HepG2 (cell line): ENCODE results near the gene TREH. TPM values are rescaled to one million over a fixed set of nuclear protein-coding genes. Genes with fewer than 3 reads are reported as not detected.

ENCODE experiments used
- ATAC-seq: fragments of 200-7000 bp; cut with Tn5 transposase; 3 replicates; pipeline ENCODE4 v1.9.1; 2020; ENCODE audit warnings: mild to moderate bottlenecking, moderate library complexity
- BruUV-seq: library from RNA; stranded (reverse); fragments of 400-500 nt; replicated peaks from 2 replicates; lab custom pipeline; 2021; lab: Mats Ljungman, UMichigan
- CTCF ChIA-PET: fragments of 300-600 bp; formaldehyde crosslinking; extraction: SDS; loops from one replicate; lab custom pipeline; 2021; ENCODE audit warnings: low total read pairs, inconsistent platforms, low intra/inter-chr PET ratio; lab: Yijun Ruan, JAX
- POLR2A ChIA-PET: fragments of 350-600 bp; sonication (Branson Sonifier 250); formaldehyde crosslinking; loops from one replicate; lab custom pipeline; 2020; ENCODE audit warnings: antibody characterized with exemption, inconsistent platforms; lab: Yijun Ruan, JAX
- DNase-seq: peaks from one replicate; pipeline ENCODE4 v3.0.0-alpha.2; 2015; ENCODE audit warnings: low spot score
- FAIRE-seq: peaks from 3 replicates; lab custom pipeline; 2011; peaks lifted over from hg19 to GRCh38; lab: Jason Lieb, UNC
- H2AFZ ChIP-seq: one replicate; pipeline ENCODE4 v1.6.1; 2011; ENCODE audit warnings: low read length, inconsistent platforms
- H3K27ac ChIP-seq: fragments of 300-600 bp; 3 replicates; pipeline ENCODE4 v1.8.0; 2011; ENCODE audit warnings: mixed run types, mild to moderate bottlenecking, mixed read lengths, low read length, inconsistent platforms; ENCODE audit not compliant: insufficient read depth; ENCODE audit errors: extremely low read length
- H3K27me3 ChIP-seq, 2 experiments: fragments of 200-600 bp in 1 of 2; 2 replicates in 1 of 2; 3 replicates in 1 of 2; pipeline versions ENCODE4 v1.6.0 to v1.8.0; 2011; ENCODE audit warnings: low read length in 2 of 2, mild to moderate bottlenecking in 2 of 2, moderate library complexity in 2 of 2, inconsistent platforms in 1 of 2; ENCODE audit not compliant: insufficient read depth in 2 of 2, control insufficient read depth in 1 of 2
- H3K36me3 ChIP-seq, 2 experiments: fragments of 200-600 bp in 1 of 2; replicated peaks in 1 of 2; 2 replicates in 1 of 2; 3 replicates in 1 of 2; pipeline versions ENCODE4 v1.5.1 to v1.8.0; 2011; ENCODE audit warnings: low read length in 2 of 2, inconsistent platforms in 1 of 2; ENCODE audit not compliant: insufficient read depth in 2 of 2, control insufficient read depth in 1 of 2
- H3K4me1 ChIP-seq: 2 replicates; pipeline ENCODE4 v1.5.1; 2012; ENCODE audit warnings: low read length, inconsistent platforms; ENCODE audit not compliant: insufficient read depth
- H3K4me2 ChIP-seq: 2 replicates; pipeline ENCODE4 v1.6.0; 2011; ENCODE audit warnings: low read depth, low read length, inconsistent platforms
- H3K4me3 ChIP-seq, 3 experiments: fragments of 200-600 bp in 1 of 3; sonication (generic), shearing (Covaris generic) in 1 of 3; replicated peaks in 1 of 3; 2 replicates each; pipeline ENCODE4 v1.5.1; 2011 to 2016; ENCODE audit warnings: low read length in 3 of 3, inconsistent platforms in 2 of 3, low read depth in 2 of 3, mild to moderate bottlenecking in 2 of 3, control low read depth in 1 of 3, mixed read lengths in 1 of 3; ENCODE audit not compliant: insufficient read depth in 1 of 3
- H3K79me2 ChIP-seq: one replicate; pipeline ENCODE4 v1.6.1; 2011; ENCODE audit warnings: low read length, inconsistent platforms; ENCODE audit not compliant: insufficient read depth
- H3K9ac ChIP-seq: 2 replicates; pipeline ENCODE4 v1.6.0; 2011; ENCODE audit warnings: mild to moderate bottlenecking, low read depth, low read length, inconsistent platforms; ENCODE audit not compliant: insufficient read depth
- H3K9me3 ChIP-seq: 2 replicates; pipeline ENCODE4 v1.5.1; 2012; ENCODE audit warnings: mild to moderate bottlenecking, low read length
- H4K20me1 ChIP-seq: 2 replicates; pipeline ENCODE4 v1.6.0; 2011; ENCODE audit warnings: inconsistent platforms, mild to moderate bottlenecking, low read length, moderate library complexity; ENCODE audit not compliant: insufficient read depth
- MYNN ChIP-seq: sonication (generic); formaldehyde crosslinking; IDR thresholded peaks from 2 replicates; pipeline ENCODE4 v1.4.0; 2020; ENCODE audit warnings: mild to moderate bottlenecking, low read depth, missing genetic modification reagents
- SMC3 ChIP-seq: IDR thresholded peaks from 2 replicates; pipeline ENCODE4 v1.6.1; 2011; ENCODE audit warnings: low read length, improper control_type of control experiment
- ZFP36 ChIP-seq: fragments of 150-350 bp; IDR thresholded peaks from 2 replicates; pipeline ENCODE4 v1.6.1; 2018; ENCODE audit warnings: borderline replicate concordance, low read length, low read depth; ENCODE audit not compliant: partially characterized antibody
- ZNF556 ChIP-seq: sonication (generic); formaldehyde crosslinking; IDR thresholded peaks from 2 replicates; pipeline ENCODE4 v1.4.0; 2020; ENCODE audit warnings: mild to moderate bottlenecking, missing genetic modification reagents, borderline replicate concordance
- ZNF691 ChIP-seq: sonication (generic); formaldehyde crosslinking; IDR thresholded peaks from 2 replicates; pipeline ENCODE4 v1.4.0; 2020; ENCODE audit warnings: missing genetic modification reagents, low read depth, mild to moderate bottlenecking, borderline replicate concordance
- WGBS: methylation state at CpG from one replicate; pipeline ENCODE4 v1.1.6; 2017; ENCODE audit warnings: low lambda C conversion rate; 5-methylcytosine and 5-hydroxymethylcytosine counted together
- in situ Hi-C: cut with HindIII; loops from 2 replicates; pipeline ENCODE4 v1.10.0; 2017; ENCODE audit warnings: low pct_unique_long_range_greater_than_20kb; ENCODE audit not compliant: extremely low pct_ligation_motif_present
- intact Hi-C: fragments of 100-400 bp; cut with micrococcal nuclease; formaldehyde crosslinking; loops from one replicate; pipeline ENCODE4 v1.10.0; 2022; ENCODE audit not compliant: unreplicated experiment
- polyA plus RNA-seq, 8 experiments: library from polyadenylated mRNA; depleted of rRNA in 3 of 8; stranded (reverse) in 7 of 8; unstranded in 1 of 8; fragments of >200 nt; fragmentation: Illumina TruSeq in 4 of 8; extraction: Trizol in 4 of 8; gene quantifications; 2 replicates each; pipeline versions ENCODE4 v1.2.1 to v1.2.3, GENCODE V29; 2011 to 2016; ENCODE audit warnings: low read depth in 4 of 8, missing spikeins in 1 of 8, mixed read lengths in 1 of 8; ENCODE audit not compliant: insufficient read depth in 1 of 8
- total RNA-seq, 5 experiments: library from RNA; depleted of rRNA; stranded (reverse); fragments of >200 nt; fragmentation: Illumina TruSeq; extraction: Trizol; gene quantifications; 2 replicates each; pipeline ENCODE4 v1.2.3, GENCODE V29; 2016; ENCODE audit warnings: low read depth in 1 of 5
- TF ChIP-seq, protein P1 (sequence below): sonication (generic); formaldehyde crosslinking; IDR thresholded peaks from 2 replicates; pipeline ENCODE4 v1.4.0; 2020; ENCODE audit warnings: mild to moderate bottlenecking, missing genetic modification reagents, borderline replicate concordance

The TREH gene
- total and polyA plus RNA-seq, 2 of the 13 experiments (the other 11 are each of a cell fraction or from before 2014, with no cell fraction given): 0.53 to 0.86 TPM

- TF ChIP-seq, protein P1, sequence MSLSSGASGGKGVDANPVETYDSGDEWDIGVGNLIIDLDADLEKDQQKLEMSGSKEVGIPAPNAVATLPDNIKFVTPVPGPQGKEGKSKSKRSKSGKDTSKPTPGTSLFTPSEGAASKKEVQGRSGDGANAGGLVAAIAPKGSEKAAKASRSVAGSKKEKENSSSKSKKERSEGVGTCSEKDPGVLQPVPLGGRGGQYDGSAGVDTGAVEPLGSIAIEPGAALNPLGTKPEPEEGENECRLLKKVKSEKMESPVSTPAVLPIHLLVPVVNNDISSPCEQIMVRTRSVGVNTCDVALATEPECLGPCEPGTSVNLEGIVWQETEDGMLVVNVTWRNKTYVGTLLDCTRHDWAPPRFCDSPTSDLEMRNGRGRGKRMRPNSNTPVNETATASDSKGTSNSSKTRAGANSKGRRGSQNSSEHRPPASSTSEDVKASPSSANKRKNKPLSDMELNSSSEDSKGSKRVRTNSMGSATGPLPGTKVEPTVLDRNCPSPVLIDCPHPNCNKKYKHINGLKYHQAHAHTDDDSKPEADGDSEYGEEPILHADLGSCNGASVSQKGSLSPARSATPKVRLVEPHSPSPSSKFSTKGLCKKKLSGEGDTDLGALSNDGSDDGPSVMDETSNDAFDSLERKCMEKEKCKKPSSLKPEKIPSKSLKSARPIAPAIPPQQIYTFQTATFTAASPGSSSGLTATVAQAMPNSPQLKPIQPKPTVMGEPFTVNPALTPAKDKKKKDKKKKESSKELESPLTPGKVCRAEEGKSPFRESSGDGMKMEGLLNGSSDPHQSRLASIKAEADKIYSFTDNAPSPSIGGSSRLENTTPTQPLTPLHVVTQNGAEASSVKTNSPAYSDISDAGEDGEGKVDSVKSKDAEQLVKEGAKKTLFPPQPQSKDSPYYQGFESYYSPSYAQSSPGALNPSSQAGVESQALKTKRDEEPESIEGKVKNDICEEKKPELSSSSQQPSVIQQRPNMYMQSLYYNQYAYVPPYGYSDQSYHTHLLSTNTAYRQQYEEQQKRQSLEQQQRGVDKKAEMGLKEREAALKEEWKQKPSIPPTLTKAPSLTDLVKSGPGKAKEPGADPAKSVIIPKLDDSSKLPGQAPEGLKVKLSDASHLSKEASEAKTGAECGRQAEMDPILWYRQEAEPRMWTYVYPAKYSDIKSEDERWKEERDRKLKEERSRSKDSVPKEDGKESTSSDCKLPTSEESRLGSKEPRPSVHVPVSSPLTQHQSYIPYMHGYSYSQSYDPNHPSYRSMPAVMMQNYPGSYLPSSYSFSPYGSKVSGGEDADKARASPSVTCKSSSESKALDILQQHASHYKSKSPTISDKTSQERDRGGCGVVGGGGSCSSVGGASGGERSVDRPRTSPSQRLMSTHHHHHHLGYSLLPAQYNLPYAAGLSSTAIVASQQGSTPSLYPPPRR (CRISPR knock-in tag): no peak
Measured at GRCh38 chr11:118639899-118640298, 39.6 kb downstream of the TREH start (continued).

DNA sequence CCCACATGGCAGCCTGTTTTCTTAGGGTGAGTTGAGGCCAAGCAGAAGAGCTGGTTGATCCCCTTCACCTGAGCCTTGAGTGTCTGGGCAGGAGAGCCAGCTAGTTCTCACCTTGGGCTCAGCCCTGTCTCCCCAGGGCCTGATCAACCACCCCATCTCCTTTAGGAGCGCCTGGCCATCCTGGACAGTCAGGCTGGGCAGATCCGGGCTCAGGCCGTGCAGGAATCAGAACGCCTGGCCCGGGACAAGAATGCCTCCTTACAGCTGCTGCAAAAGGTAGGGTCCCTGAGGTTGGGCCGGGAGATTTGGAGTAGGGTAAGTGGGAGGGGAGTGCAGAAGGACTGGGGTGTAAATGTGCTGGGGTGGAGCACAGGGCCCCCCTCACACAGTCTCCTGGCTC, 40.7 kb downstream of the TREH start:
- Histone ChIP-seq H3K4me3 (no peak overlapping the region), H4K20me1 (no peaks in the 10 kb centered on the region)
- in situ Hi-C loops: no loop called here
- no peak for ATAC-seq
- TF ChIP-seq MYNN (CRISPR knock-in tag): no peak
- no peak for TF ChIP-seq SMC3
- no peak for TF ChIP-seq ZFP36
- TF ChIP-seq ZNF556 (CRISPR knock-in tag): no peak
- TF ChIP-seq ZNF691 (CRISPR knock-in tag): no peak
- TF ChIP-seq, all 625 proteins: peak for 0
- Histone ChIP-seq H3K9ac (no peak overlapping the region), H3K36me3 (peaks cover 7 to 10% of the 10 kb centered on the region in 2 experiments; a peak in 3 of 5 replicates), H3K79me2 (no peaks in the 10 kb centered on the region), H3K4me1 (peaks cover 9% of the 10 kb centered on the region), H3K4me2 (no peak overlapping the region), H3K9me3 (no peaks in the 10 kb centered on the region), H2AFZ (no peak overlapping the region), H3K27ac (no peak overlapping the region), H3K27me3 (no peaks in the 10 kb centered on the region)
- DNase-seq: no peak
- intact Hi-C loops: no loop called here
- WGBS: 93% methylated on average over 5 of the region's 6 CpGs
- ChIA-PET POLR2A (interaction anchor here (0.6 to 2.1 kb wide), 2 partner anchors 18 to 154 kb away, joined by 3 to 13 read pairs; no protein-coding TSS in a partner anchor), CTCF (no interaction called here)
- BruUV-seq: no TSS peak
- FAIRE-seq: no peak
